ENCODE results near the gene STON1.

GRCh38 chr2:48588745-48589144 lies 58.8 kb downstream of the STON1 start:
- TF ChIP-seq CTCF (conservative IDR thresholded peaks at IDR 0.05 in 1 of 2, IDR thresholded peaks at IDR 0.05 in 1 of 2; ENCODE audit: extremely low read depth in 1 of 2, insufficient read depth in 1 of 2, low read depth in 1 of 2, low read length in 2 of 2): no peak
- no peak for TF ChIP-seq EZH2 (IDR thresholded peaks at IDR 0.05; ENCODE audit: borderline replicate concordance, low read length)

Measured in mammary epithelial cell (primary cell).